WERI-Rb-1 (cell line): ENCODE measurements around the gene CCDC12.

Source experiments
- DNase-seq: peaks from one replicate; pipeline ENCODE4 v3.0.0-alpha.2; 2020
- H3K27ac ChIP-seq: fragments of 250-450 bp; sonication (Bioruptor Pico); 2 replicates; pipeline ENCODE4 v1.5.1; 2020; ENCODE audit warnings: mild to moderate bottlenecking, moderate library complexity
- H3K27me3 ChIP-seq: fragments of 250-450 bp; sonication (Bioruptor Pico); 2 replicates; pipeline ENCODE4 v1.5.1; 2021; ENCODE audit warnings: mild to moderate bottlenecking, low read depth, moderate library complexity; ENCODE audit not compliant: insufficient read depth, severe bottlenecking
- H3K36me3 ChIP-seq: fragments of 250-450 bp; sonication (Bioruptor Pico); 2 replicates; pipeline ENCODE4 v1.5.1; 2020; ENCODE audit warnings: mild to moderate bottlenecking, moderate library complexity
- H3K4me3 ChIP-seq: 2 replicates; pipeline ENCODE4 v1.5.1; 2011; ENCODE audit warnings: low read depth, mild to moderate bottlenecking, control low read depth, low read length
- H3K9me3 ChIP-seq: fragments of 250-450 bp; sonication (Bioruptor Pico); 2 replicates; pipeline ENCODE4 v1.5.1; 2021; ENCODE audit warnings: mild to moderate bottlenecking, moderate library complexity; ENCODE audit not compliant: severe bottlenecking
- TF ChIP-seq, protein P1 (sequence below): IDR thresholded peaks from 2 replicates; pipeline ENCODE4 v1.5.1; 2011; ENCODE audit warnings: low read depth, mild to moderate bottlenecking, control low read depth, inconsistent platforms, low read length

CCDC12 gene

GRCh38 chr3:46885612-46886011, 90.9 kb downstream of the CCDC12 start:
- DNase-seq = no peak
- no peak overlapping the region for H3K4me3 ChIP-seq
- H3K36me3 ChIP-seq = no peaks in the 10 kb centered on the region
- H3K27ac ChIP-seq = no peak overlapping the region
- peaks cover 15% of the 10 kb centered on the region for H3K27me3 ChIP-seq
- TF ChIP-seq, protein P1, sequence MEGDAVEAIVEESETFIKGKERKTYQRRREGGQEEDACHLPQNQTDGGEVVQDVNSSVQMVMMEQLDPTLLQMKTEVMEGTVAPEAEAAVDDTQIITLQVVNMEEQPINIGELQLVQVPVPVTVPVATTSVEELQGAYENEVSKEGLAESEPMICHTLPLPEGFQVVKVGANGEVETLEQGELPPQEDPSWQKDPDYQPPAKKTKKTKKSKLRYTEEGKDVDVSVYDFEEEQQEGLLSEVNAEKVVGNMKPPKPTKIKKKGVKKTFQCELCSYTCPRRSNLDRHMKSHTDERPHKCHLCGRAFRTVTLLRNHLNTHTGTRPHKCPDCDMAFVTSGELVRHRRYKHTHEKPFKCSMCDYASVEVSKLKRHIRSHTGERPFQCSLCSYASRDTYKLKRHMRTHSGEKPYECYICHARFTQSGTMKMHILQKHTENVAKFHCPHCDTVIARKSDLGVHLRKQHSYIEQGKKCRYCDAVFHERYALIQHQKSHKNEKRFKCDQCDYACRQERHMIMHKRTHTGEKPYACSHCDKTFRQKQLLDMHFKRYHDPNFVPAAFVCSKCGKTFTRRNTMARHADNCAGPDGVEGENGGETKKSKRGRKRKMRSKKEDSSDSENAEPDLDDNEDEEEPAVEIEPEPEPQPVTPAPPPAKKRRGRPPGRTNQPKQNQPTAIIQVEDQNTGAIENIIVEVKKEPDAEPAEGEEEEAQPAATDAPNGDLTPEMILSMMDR = no peak
- H3K9me3 ChIP-seq = no peaks in the 10 kb centered on the region

GRCh38 chr3:46884929-46885328, 91.6 kb downstream of the CCDC12 start:
- no peak for DNase-seq
- no peak overlapping the region for H3K4me3 ChIP-seq
- H3K27me3 ChIP-seq = peaks cover 15% of the 10 kb centered on the region
- H3K9me3 ChIP-seq = no peaks in the 10 kb centered on the region
- no peaks in the 10 kb centered on the region for H3K36me3 ChIP-seq
- no peak overlapping the region for H3K27ac ChIP-seq
- TF ChIP-seq, protein P1 = no peak

DNA sequence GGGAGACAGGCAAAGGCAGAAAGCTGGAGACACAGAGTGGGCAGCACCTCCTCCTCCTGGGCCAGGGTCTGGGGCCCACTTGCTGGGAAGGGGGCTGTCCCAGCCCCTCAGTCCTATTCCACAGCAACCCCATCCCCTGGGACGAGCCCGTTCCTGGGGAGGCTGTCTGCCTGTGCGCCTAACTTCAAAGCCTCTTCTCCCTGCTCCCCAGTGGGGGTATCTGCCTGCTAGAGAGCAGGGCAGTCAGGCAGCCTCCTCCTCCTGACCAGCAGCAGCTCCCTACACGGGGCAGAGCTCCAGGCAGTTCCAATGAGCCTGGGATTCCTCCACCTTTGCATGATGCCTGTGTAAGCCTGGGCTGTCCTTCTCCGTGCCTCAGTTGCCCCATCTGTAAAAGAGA, 92.1 kb downstream of the CCDC12 start:
- no peak for DNase-seq
- TF ChIP-seq, protein P1 = no peak
- no peaks in the 10 kb centered on the region for H3K9me3 ChIP-seq
- H3K27me3 ChIP-seq = peaks cover 15% of the 10 kb centered on the region
- no peaks in the 10 kb centered on the region for H3K36me3 ChIP-seq
- H3K27ac ChIP-seq = no peak overlapping the region
- no peak overlapping the region for H3K4me3 ChIP-seq

DNA sequence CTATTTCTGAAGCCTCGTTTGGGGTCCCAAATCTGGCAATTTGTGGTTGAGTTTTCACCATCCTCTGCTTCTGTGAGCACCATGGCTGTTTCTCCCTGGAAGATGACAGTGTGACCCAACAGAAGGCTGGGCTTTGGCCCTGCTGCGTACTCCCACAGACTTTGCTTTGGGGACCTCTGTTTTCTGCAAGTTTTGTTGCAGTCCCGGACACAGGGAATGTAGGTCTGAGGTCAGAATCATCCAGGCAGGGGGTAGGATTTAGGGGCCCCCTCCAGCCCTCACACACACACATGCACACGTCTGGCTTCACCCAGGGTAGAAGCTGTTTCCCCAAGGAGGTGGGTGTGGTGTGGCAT, 92.7 kb downstream of the CCDC12 start:
- TF ChIP-seq, protein P1 = no peak
- no peaks in the 10 kb centered on the region for H3K9me3 ChIP-seq
- H3K4me3 ChIP-seq = no peak overlapping the region
- H3K27me3 ChIP-seq = peaks cover 15% of the 10 kb centered on the region
- H3K27ac ChIP-seq = no peak overlapping the region
- DNase-seq = no peak
- no peaks in the 10 kb centered on the region for H3K36me3 ChIP-seq

GRCh38 chr3:46883054-46883829, 93.3 kb downstream of the CCDC12 start:
- H3K27ac ChIP-seq = no peak overlapping the region
- TF ChIP-seq, protein P1 = no peak
- peaks cover 15% of the 10 kb centered on the region for H3K27me3 ChIP-seq
- H3K9me3 ChIP-seq = no peaks in the 10 kb centered on the region
- DNase-seq = peak; percentile 37
- no peaks in the 10 kb centered on the region for H3K36me3 ChIP-seq
- peak overlapping the region; percentile 66 for H3K4me3 ChIP-seq
